Neuronal stem cell (in vitro differentiated cells): ENCODE data around the gene RALGAPB.

Experiments
- DNase-seq: peaks from one replicate; pipeline ENCODE4 v3.0.0-alpha.2; 2013; ENCODE audit warnings: low spot score
- H2AFZ ChIP-seq: one replicate; pipeline ENCODE4 v1.6.1; 2013; ENCODE audit warnings: mild to moderate bottlenecking, low read length, inconsistent platforms
- H2AK5ac ChIP-seq: 2 replicates; pipeline ENCODE4 v1.6.1; 2013; ENCODE audit warnings: low read depth, mild to moderate bottlenecking, inconsistent platforms, low read length, moderate library complexity, mixed read lengths
- H2BK120ac ChIP-seq: 2 replicates; pipeline ENCODE4 v1.6.1; 2013; ENCODE audit warnings: low read depth, mild to moderate bottlenecking, inconsistent platforms, low read length, moderate library complexity, mixed read lengths
- H2BK12ac ChIP-seq: one replicate; pipeline ENCODE4 v1.6.1; 2013; ENCODE audit warnings: low read length, inconsistent platforms
- H2BK15ac ChIP-seq: 2 replicates; pipeline ENCODE4 v1.6.1; 2013; ENCODE audit warnings: mild to moderate bottlenecking, low read length, inconsistent platforms, mixed read lengths
- H2BK5ac ChIP-seq: one replicate; pipeline ENCODE4 v1.6.1; 2013; ENCODE audit warnings: inconsistent platforms, mild to moderate bottlenecking, low read length, moderate library complexity
- H3K14ac ChIP-seq: one replicate; pipeline ENCODE4 v1.6.1; 2013; ENCODE audit warnings: low read length, inconsistent platforms
- H3K18ac ChIP-seq: 2 replicates; pipeline ENCODE4 v1.6.1; 2013; ENCODE audit warnings: low read length, inconsistent platforms
- H3K23ac ChIP-seq: 2 replicates; pipeline ENCODE4 v1.6.1; 2013; ENCODE audit warnings: low read depth, mild to moderate bottlenecking, mixed read lengths, low read length, inconsistent platforms; ENCODE audit not compliant: poor library complexity
- H3K27ac ChIP-seq: replicated peaks from 3 replicates; pipeline ENCODE4 v1.5.1; 2013; ENCODE audit warnings: low read length, inconsistent platforms
- H3K27me3 ChIP-seq, 3 experiments: 2 replicates each; pipeline ENCODE4 v1.6.1; 2013; ENCODE audit warnings: low read length in 3 of 3, mild to moderate bottlenecking in 2 of 3, inconsistent platforms in 1 of 3, low read depth in 1 of 3, mixed read lengths in 1 of 3, moderate library complexity in 1 of 3; ENCODE audit not compliant: control insufficient read depth in 3 of 3, insufficient read depth in 3 of 3
- H3K36me3 ChIP-seq, 2 donors: replicated peaks in 1 of 2; 2 replicates each; pipeline ENCODE4 v1.6.1; 2013; ENCODE audit warnings: low read length in 2 of 2; ENCODE audit not compliant: control insufficient read depth in 2 of 2, insufficient read depth in 2 of 2
- H3K4ac ChIP-seq: 2 replicates; pipeline ENCODE4 v1.6.1; 2013; ENCODE audit warnings: inconsistent platforms, mild to moderate bottlenecking, low read length, moderate library complexity
- H3K4me1 ChIP-seq, 2 donors: 1 replicate in 1 of 2; 2 replicates in 1 of 2; pipeline ENCODE4 v1.6.1; 2013; ENCODE audit warnings: low read length in 2 of 2, low read depth in 1 of 2; ENCODE audit not compliant: control insufficient read depth in 2 of 2, insufficient read depth in 1 of 2
- H3K4me2 ChIP-seq: one replicate; pipeline ENCODE4 v1.6.1; 2013; ENCODE audit warnings: mild to moderate bottlenecking, low read length, inconsistent platforms; ENCODE audit not compliant: insufficient read depth, poor library complexity, severe bottlenecking
- H3K4me3 ChIP-seq, 2 donors: 2 replicates each; pipeline ENCODE4 v1.5.1; 2013; ENCODE audit warnings: low read length in 2 of 2, mild to moderate bottlenecking in 2 of 2, inconsistent platforms in 1 of 2, moderate library complexity in 1 of 2
- H3K79me1 ChIP-seq: one replicate; pipeline ENCODE4 v1.6.1; 2013; ENCODE audit warnings: low read depth, mild to moderate bottlenecking, inconsistent platforms, low read length, moderate library complexity
- H3K9ac ChIP-seq: one replicate; pipeline ENCODE4 v1.6.1; 2013; ENCODE audit warnings: mild to moderate bottlenecking, low read depth, low read length, inconsistent platforms; ENCODE audit not compliant: poor library complexity
- H3K9me3 ChIP-seq, 2 donors: replicated peaks in 1 of 2; 2 replicates each; pipeline versions ENCODE3 to v1.6.1; 2013; ENCODE audit warnings: low read length in 2 of 2, mild to moderate bottlenecking in 2 of 2, inconsistent platforms in 1 of 2, low read depth in 1 of 2, mixed read lengths in 1 of 2, moderate library complexity in 1 of 2; ENCODE audit not compliant: control insufficient read depth in 2 of 2, insufficient read depth in 1 of 2
- H4K8ac ChIP-seq: one replicate; pipeline ENCODE4 v1.6.1; 2013; ENCODE audit warnings: low read depth, mild to moderate bottlenecking, inconsistent platforms, low read length, moderate library complexity
- H4K91ac ChIP-seq: one replicate; pipeline ENCODE4 v1.6.1; 2013; ENCODE audit warnings: low read length, low read depth, mild to moderate bottlenecking, inconsistent platforms; ENCODE audit not compliant: poor library complexity
- WGBS, 2 donors: extraction: QIAGEN DNeasy Blood & Tissue Kit; methylation state at CpG; one replicate each; pipeline ENCODE4 v1.1.7; 2013; ENCODE audit warnings: missing lambda C conversion rate in 2 of 2, mixed read lengths in 1 of 2; ENCODE audit not compliant: insufficient read length in 2 of 2, insufficient replicate concordance in 1 of 2; ENCODE audit errors: extremely low coverage in 2 of 2; 5-methylcytosine and 5-hydroxymethylcytosine counted together

Gene RALGAPB

GRCh38 chr20:38581830-38582358, 109.3 kb downstream of the RALGAPB start:
- no peak overlapping the region for H4K91ac ChIP-seq
- no peak overlapping the region for H3K27ac ChIP-seq
- H3K27me3 ChIP-seq: peaks cover 0 to 13% (median 0%) of the 10 kb centered on the region in 3 experiments
- H2AK5ac ChIP-seq: no peak overlapping the region
- no peak for DNase-seq
- no peak overlapping the region for H3K9ac ChIP-seq
- no peak overlapping the region for H3K18ac ChIP-seq
- H3K4me2 ChIP-seq: no peak overlapping the region
- no peak overlapping the region for H2AFZ ChIP-seq
- WGBS, 2 donors: no CpG with 5 or more reads among the region's 4 CpGs
- H2BK12ac ChIP-seq: no peak overlapping the region
- no peak overlapping the region for H2BK120ac ChIP-seq
- no peak overlapping the region for H2BK5ac ChIP-seq
- H3K79me1 ChIP-seq: no peaks in the 10 kb centered on the region
- H3K23ac ChIP-seq: no peak overlapping the region
- H3K36me3 ChIP-seq: peaks cover 0 to 11% of the 10 kb centered on the region in 2 donors
- no peaks in the 10 kb centered on the region for H3K9me3 ChIP-seq
- H4K8ac ChIP-seq: no peak overlapping the region
- peaks cover 0 to 20% of the 10 kb centered on the region in 2 donors for H3K4me1 ChIP-seq
- no peak overlapping the region for H2BK15ac ChIP-seq
- no peak overlapping the region for H3K4me3 ChIP-seq
- H3K14ac ChIP-seq: no peak overlapping the region
- no peak overlapping the region for H3K4ac ChIP-seq

- H2BK15ac ChIP-seq: no peak overlapping the region
- no peak overlapping the region for H2BK5ac ChIP-seq
- H3K9ac ChIP-seq: no peak overlapping the region
- H3K9me3 ChIP-seq: no peaks in the 10 kb centered on the region
- H3K23ac ChIP-seq: no peak overlapping the region
- no peak overlapping the region for H3K4me2 ChIP-seq
- no peak overlapping the region for H3K18ac ChIP-seq
- H2BK120ac ChIP-seq: no peak overlapping the region
- DNase-seq: no peak
- peaks cover 0 to 18% of the 10 kb centered on the region in 2 donors for H3K4me1 ChIP-seq
- H4K91ac ChIP-seq: no peak overlapping the region
- H3K14ac ChIP-seq: no peak overlapping the region
- H4K8ac ChIP-seq: no peak overlapping the region
- H3K4me3 ChIP-seq: no peak overlapping the region
- H2AK5ac ChIP-seq: no peak overlapping the region
- H3K79me1 ChIP-seq: no peaks in the 10 kb centered on the region
- no peak overlapping the region for H2AFZ ChIP-seq
- peaks cover 0 to 13% (median 0%) of the 10 kb centered on the region in 3 experiments for H3K27me3 ChIP-seq
- no peaks in the 10 kb centered on the region for H3K36me3 ChIP-seq
- no peak overlapping the region for H3K27ac ChIP-seq
- no CpG with 5 or more reads among the region's 4 CpGs for WGBS, 2 donors
- no peak overlapping the region for H3K4ac ChIP-seq
- H2BK12ac ChIP-seq: no peak overlapping the region
These were observed 110.7 kb downstream of the RALGAPB start for GRCh38 chr20:38583306-38583705.

GRCh38 chr20:38584099-38584763, 111.6 kb downstream of the RALGAPB start:
- Histone ChIP-seq H3K4me1 (peaks cover 0 to 15% of the 10 kb centered on the region in 2 donors), H2AFZ (no peak overlapping the region), H3K4me2 (no peak overlapping the region), H2BK120ac (no peak overlapping the region), H3K4ac (no peak overlapping the region), H3K23ac (no peak overlapping the region), H3K36me3 (no peaks in the 10 kb centered on the region), H2AK5ac (no peak overlapping the region), H2BK5ac (no peak overlapping the region), H3K27ac (no peak overlapping the region), H4K8ac (no peak overlapping the region), H4K91ac (no peak overlapping the region), H3K4me3 (no peak overlapping the region), H2BK12ac (no peak overlapping the region), H3K27me3 (peaks cover 0 to 13% (median 0%) of the 10 kb centered on the region in 3 experiments), H3K9me3 (no peaks in the 10 kb centered on the region), H3K9ac (no peak overlapping the region), H3K79me1 (no peaks in the 10 kb centered on the region), H3K14ac (no peak overlapping the region), H3K18ac (peak overlapping the region; percentile 24), H2BK15ac (no peak overlapping the region)
- WGBS, 2 donors: no CpG with 5 or more reads among the region's 7 CpGs
- DNase-seq: no peak

DNA sequence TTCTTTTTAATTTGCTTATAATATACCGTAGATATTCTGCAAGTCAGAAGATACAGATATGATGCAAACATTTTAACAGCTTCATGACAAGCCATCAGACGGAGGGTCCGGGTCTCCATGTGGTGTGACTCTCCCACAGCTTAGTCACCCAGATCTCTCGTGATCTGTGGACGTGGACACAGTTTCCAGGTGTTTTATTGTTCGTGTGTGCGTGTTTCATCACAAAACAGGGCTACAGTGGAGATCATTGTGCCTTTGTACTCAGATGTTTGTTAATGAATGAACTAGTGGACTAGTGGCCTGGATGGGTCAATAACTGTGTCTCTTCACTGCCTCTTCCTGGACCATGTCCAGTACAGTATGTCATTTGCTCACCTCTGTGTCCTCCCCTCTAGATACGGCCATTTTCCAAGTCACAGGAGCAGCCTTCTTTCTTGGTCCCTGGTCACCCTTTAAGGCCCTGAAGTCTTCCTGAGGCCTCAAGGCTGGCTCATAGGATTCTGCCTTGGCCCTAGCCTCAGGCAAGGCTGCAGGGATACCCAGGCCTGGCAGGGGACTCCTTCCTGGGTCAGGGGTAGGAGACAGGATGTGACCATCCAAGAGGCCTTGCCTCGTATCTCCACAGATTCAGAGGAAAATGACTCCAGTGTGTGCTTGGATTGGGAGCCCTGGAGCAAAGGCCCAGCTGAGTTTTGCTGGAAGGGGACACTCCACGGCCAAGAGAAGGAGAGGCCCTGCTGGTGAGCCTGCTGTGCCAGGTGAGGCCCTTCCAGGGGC, 112.9 kb downstream of the RALGAPB start:
- Histone ChIP-seq H2BK12ac (no peak overlapping the region), H3K14ac (no peak overlapping the region), H2AK5ac (no peak overlapping the region), H3K79me1 (no peaks in the 10 kb centered on the region), H3K9me3 (no peaks in the 10 kb centered on the region), H4K8ac (no peak overlapping the region), H3K36me3 (no peaks in the 10 kb centered on the region), H4K91ac (no peak overlapping the region), H2AFZ (no peak overlapping the region), H3K18ac (no peak overlapping the region), H3K27ac (no peak overlapping the region), H2BK5ac (no peak overlapping the region), H3K4ac (no peak overlapping the region), H3K4me3 (no peak overlapping the region), H3K4me1 (peaks cover 0 to 15% of the 10 kb centered on the region in 2 donors), H3K23ac (no peak overlapping the region), H2BK15ac (no peak overlapping the region), H3K9ac (no peak overlapping the region), H2BK120ac (no peak overlapping the region), H3K4me2 (no peak overlapping the region), H3K27me3 (peaks cover 0 to 13% (median 0%) of the 10 kb centered on the region in 3 experiments)
- DNase-seq: no peak
- no CpG with 5 or more reads among the region's 10 CpGs for WGBS, 2 donors
